ENCODE measurements around the gene ANKS6. TPM values are rescaled to one million over a fixed set of nuclear protein-coding genes. Genes with fewer than 3 reads are reported as not detected.

The ANKS6 gene
- total and polyA plus RNA-seq, 2 of the 4 experiments (the other 2 are of a cell fraction), result 9.0 to 23.6 TPM

DNA sequence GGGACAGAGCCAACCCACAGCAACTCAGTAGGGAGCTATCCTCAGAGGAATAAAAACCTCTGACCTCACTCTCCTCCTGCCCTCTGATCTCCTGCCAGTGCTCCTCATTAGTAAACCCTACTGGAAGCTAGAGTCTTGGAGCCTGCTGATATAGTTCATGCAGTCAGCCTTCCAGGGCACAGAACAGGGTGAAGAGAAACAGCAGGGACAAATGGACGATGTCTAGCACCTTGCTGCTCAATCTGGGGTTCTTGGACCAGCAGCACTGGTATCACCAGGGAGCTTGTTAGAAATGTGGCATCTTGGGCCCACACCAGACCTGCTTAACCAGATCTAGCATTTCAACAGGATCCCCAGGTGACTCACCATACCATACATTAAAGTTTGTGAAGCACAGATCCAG is 5.6 kb upstream of the ANKS6 start:
- H3K36me3 ChIP-seq (ENCODE audit: control insufficient read depth, insufficient read depth, low read length), result no peaks in the 10 kb centered on the region
- H2AK5ac ChIP-seq (ENCODE audit: low read depth, low read length), result no peak overlapping the region
- H2BK20ac ChIP-seq (ENCODE audit: low read depth, low read length), result no peak overlapping the region
- H3K9me1 ChIP-seq (ENCODE audit: insufficient read depth, low read length), result 0 out of 2 replicates have a peak, but pooled peaks cover 3% of the 10 kb centered on the region
- no peak overlapping the region for H4K91ac ChIP-seq (ENCODE audit: insufficient read depth, low read depth, low read length)
- no peak overlapping the region for H3K56ac ChIP-seq (ENCODE audit: extremely low read depth, insufficient read depth, low read length)
- H3K18ac ChIP-seq (ENCODE audit: low read depth, low read length), result no peak overlapping the region
- peaks cover 2% of the 10 kb centered on the region for H3K27me3 ChIP-seq (ENCODE audit: control insufficient read depth, insufficient read depth, low read length)
- H2BK120ac ChIP-seq (ENCODE audit: low read depth, low read length), result no peak overlapping the region
- no peak overlapping the region for H4K8ac ChIP-seq (ENCODE audit: low read depth in 2 of 2, low read length in 2 of 2)
- H3K27ac ChIP-seq (ENCODE audit: insufficient read depth, low read length), result no peak overlapping the region
- no peaks in the 10 kb centered on the region; the same call in 1 of the 2 replicates for H3K9me3 ChIP-seq (ENCODE audit: control insufficient read depth, insufficient read depth, low read length)
- WGBS, 2 experiments (ENCODE audit: extremely low coverage in 2 of 2, insufficient read length in 1 of 2), result 14% methylated on average over 1 of the region's 1 CpG; no CpG with 5 or more reads in 1 of the 2 experiments
- H3K4me1 ChIP-seq (ENCODE audit: control insufficient read depth, insufficient read depth, low read length), result peaks cover 12% of the 10 kb centered on the region; the same call in 1 of the 2 replicates
- CTCF ChIA-PET, result no interaction called here
- POLR2A ChIA-PET (ENCODE audit: unreplicated experiment), result no interaction called here
- in situ Hi-C loops (cut with MboI; ENCODE audit: low sequenced_read_pairs), result no loop called here
- no peak for DNase-seq
- no peak overlapping the region for H3K4me3 ChIP-seq (ENCODE audit: insufficient read depth, low read depth, low read length)
- no peak overlapping the region for H3K4me2 ChIP-seq (ENCODE audit: low read depth, low read length)
- no TSS peak for BruUV-seq (replicated peaks)
- no peak overlapping the region for H2BK5ac ChIP-seq (ENCODE audit: low read depth, low read length, poor library complexity, severe bottlenecking)
- TF ChIP-seq, protein P1, sequence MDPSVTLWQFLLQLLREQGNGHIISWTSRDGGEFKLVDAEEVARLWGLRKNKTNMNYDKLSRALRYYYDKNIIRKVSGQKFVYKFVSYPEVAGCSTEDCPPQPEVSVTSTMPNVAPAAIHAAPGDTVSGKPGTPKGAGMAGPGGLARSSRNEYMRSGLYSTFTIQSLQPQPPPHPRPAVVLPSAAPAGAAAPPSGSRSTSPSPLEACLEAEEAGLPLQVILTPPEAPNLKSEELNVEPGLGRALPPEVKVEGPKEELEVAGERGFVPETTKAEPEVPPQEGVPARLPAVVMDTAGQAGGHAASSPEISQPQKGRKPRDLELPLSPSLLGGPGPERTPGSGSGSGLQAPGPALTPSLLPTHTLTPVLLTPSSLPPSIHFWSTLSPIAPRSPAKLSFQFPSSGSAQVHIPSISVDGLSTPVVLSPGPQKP (IDR thresholded peaks at IDR 0.05; ENCODE audit: borderline replicate concordance, low read depth, low read length), result no peak
- no peak for TF ChIP-seq FOS (IDR thresholded peaks at IDR 0.05; ENCODE audit: low read depth, low read length)
- TF ChIP-seq NFE2L2 (IDR thresholded peaks at IDR 0.05; ENCODE audit: low read depth, low read length), result no peak
- TF ChIP-seq MAZ (IDR thresholded peaks at IDR 0.05; ENCODE audit: borderline replicate concordance, low read depth, low read length), result no peak
- TF ChIP-seq CHD1 (IDR thresholded peaks at IDR 0.05; ENCODE audit: low read depth, low read length), result no peak
- TF ChIP-seq RAD21 (IDR thresholded peaks at IDR 0.05; ENCODE audit: low read length), result no peak
- no peak for TF ChIP-seq POLR2A (IDR thresholded peaks at IDR 0.05; ENCODE audit: low read depth, low read length)
- TF ChIP-seq RCOR1 (IDR thresholded peaks at IDR 0.05; ENCODE audit: insufficient replicate concordance, low read length), result no peak
- no peak for TF ChIP-seq CEBPB (IDR thresholded peaks at IDR 0.05; ENCODE audit: low read depth, low read length)
- TF ChIP-seq BHLHE40 (IDR thresholded peaks at IDR 0.05; ENCODE audit: low read depth, low read length), result no peak
- intact Hi-C loops (cut with micrococcal nuclease), result no loop called here
- no peak overlapping the region for H2AK9ac ChIP-seq (replicated peaks; ENCODE audit: low read depth, low read length, poor library complexity)
- H3K79me1 ChIP-seq (ENCODE audit: low read depth in 1 of 2, low read length in 2 of 2), result no peaks in the 10 kb centered on the region
- H3K4ac ChIP-seq (ENCODE audit: low read depth, low read length), result no peak overlapping the region
- H2BK15ac ChIP-seq (ENCODE audit: low read depth, low read length), result no peak overlapping the region
- no peak overlapping the region for H4K5ac ChIP-seq (ENCODE audit: low read depth, low read length)
- no peaks in the 10 kb centered on the region for H4K20me1 ChIP-seq (ENCODE audit: insufficient read depth, low read length)
- no peak overlapping the region for H3K14ac ChIP-seq (replicated peaks; ENCODE audit: low read depth, low read length)
- H3K23ac ChIP-seq (ENCODE audit: low read depth, low read length), result no peak overlapping the region
- no peak overlapping the region for H3K9ac ChIP-seq (ENCODE audit: low read depth, low read length)
- ATAC-seq (ENCODE audit: low read depth), result 0 out of 2 replicates have a peak, but pooled peaks have one; percentile 10
- dilution Hi-C loops (cut with HindIII; ENCODE audit: low sequenced_read_pairs, unreplicated experiment), result no loop called here
- no peak overlapping the region for H2AFZ ChIP-seq (replicated peaks; ENCODE audit: low read length, poor library complexity)

Data from IMR-90 (cell line).